Measurements from ENCODE around the gene ATOH8.
"Not testable (repeated sequence)": the region's sequence is repeated elsewhere in the genome, so short reads cannot be mapped to it uniquely, and the experiment has no call there.

Gene ATOH8

GRCh38 chr2:85709401-85709811 lies 44.4 kb upstream of the ATOH8 start:
- H3K9ac ChIP-seq (ENCODE audit: insufficient read length), result no peak overlapping the region
- DNase-seq (ENCODE audit: low read depth, low spot score), result no peak
- no peaks in the 10 kb centered on the region for H3K9me3 ChIP-seq (ENCODE audit: low read depth, low read length)
- H3K36me3 ChIP-seq (ENCODE audit: insufficient read depth, low read length), result no peaks in the 10 kb centered on the region
- TF ChIP-seq POLR2AphosphoS5 (IDR thresholded peaks at IDR 0.05; ENCODE audit: borderline replicate concordance, low read depth, low read length) (no peak), EZH2 (IDR thresholded peaks at IDR 0.05) (no peak), FOXP2 (optimal IDR thresholded peaks at IDR 0.05; ENCODE audit: control extremely low read depth, extremely low read length, insufficient read depth) (no peak)
- no peak overlapping the region for H3K4me3 ChIP-seq
- H3K27ac ChIP-seq, result no peak overlapping the region

GRCh38 chr2:85710687-85711577 lies 42.9 kb upstream of the ATOH8 start:
- Histone ChIP-seq H3K27ac (no peak overlapping the region), H3K9me3 (ENCODE audit: low read depth, low read length) (no peaks in the 10 kb centered on the region), H3K4me3 (no peak overlapping the region), H3K9ac (ENCODE audit: insufficient read length) (no peak overlapping the region), H3K36me3 (ENCODE audit: insufficient read depth, low read length) (no peaks in the 10 kb centered on the region)
- TF ChIP-seq FOXP2 (optimal IDR thresholded peaks at IDR 0.05; ENCODE audit: control extremely low read depth, extremely low read length, insufficient read depth) (no peak), EZH2 (IDR thresholded peaks at IDR 0.05) (no peak), POLR2AphosphoS5 (IDR thresholded peaks at IDR 0.05; ENCODE audit: borderline replicate concordance, low read depth, low read length) (no peak)
- no peak for DNase-seq (ENCODE audit: low read depth, low spot score)

GRCh38 chr2:85711578-85712060 lies 42.2 kb upstream of the ATOH8 start:
- Histone ChIP-seq H3K9ac (ENCODE audit: insufficient read length) (no peak overlapping the region), H3K27ac (no peak overlapping the region), H3K4me3 (no peak overlapping the region), H3K36me3 (ENCODE audit: insufficient read depth, low read length) (no peaks in the 10 kb centered on the region), H3K9me3 (ENCODE audit: low read depth, low read length) (no peaks in the 10 kb centered on the region)
- no peak for TF ChIP-seq FOXP2 (optimal IDR thresholded peaks at IDR 0.05; ENCODE audit: control extremely low read depth, extremely low read length, insufficient read depth)
- TF ChIP-seq POLR2AphosphoS5 (IDR thresholded peaks at IDR 0.05; ENCODE audit: borderline replicate concordance, low read depth, low read length), result no peak
- TF ChIP-seq EZH2 (IDR thresholded peaks at IDR 0.05), result no peak
- DNase-seq (ENCODE audit: low read depth, low spot score), result no peak

- TF ChIP-seq EZH2 (IDR thresholded peaks at IDR 0.05) (no peak), POLR2AphosphoS5 (IDR thresholded peaks at IDR 0.05; ENCODE audit: borderline replicate concordance, low read depth, low read length) (no peak), FOXP2 (optimal IDR thresholded peaks at IDR 0.05; ENCODE audit: control extremely low read depth, extremely low read length, insufficient read depth) (no peak)
- H3K36me3 ChIP-seq (ENCODE audit: insufficient read depth, low read length), result no peaks in the 10 kb centered on the region
- no peaks in the 10 kb centered on the region for H3K9me3 ChIP-seq (ENCODE audit: low read depth, low read length)
- no peak overlapping the region for H3K4me3 ChIP-seq
- DNase-seq (ENCODE audit: low read depth, low spot score), result no peak
- no peak overlapping the region for H3K9ac ChIP-seq (ENCODE audit: insufficient read length)
- H3K27ac ChIP-seq, result no peak overlapping the region
These were observed 41.5 kb upstream of the ATOH8 start for GRCh38 chr2:85712336-85712735.

GRCh38 chr2:85712849-85713612 lies 40.8 kb upstream of the ATOH8 start:
- no peak overlapping the region for H3K9ac ChIP-seq (ENCODE audit: insufficient read length)
- H3K4me3 ChIP-seq, result no peak overlapping the region
- TF ChIP-seq POLR2AphosphoS5 (IDR thresholded peaks at IDR 0.05; ENCODE audit: borderline replicate concordance, low read depth, low read length) (no peak), FOXP2 (optimal IDR thresholded peaks at IDR 0.05; ENCODE audit: control extremely low read depth, extremely low read length, insufficient read depth) (no peak), EZH2 (IDR thresholded peaks at IDR 0.05) (no peak)
- H3K36me3 ChIP-seq (ENCODE audit: insufficient read depth, low read length), result no peaks in the 10 kb centered on the region
- no peak for DNase-seq (ENCODE audit: low read depth, low spot score)
- no peaks in the 10 kb centered on the region for H3K9me3 ChIP-seq (ENCODE audit: low read depth, low read length)
- no peak overlapping the region for H3K27ac ChIP-seq

GRCh38 chr2:85713836-85714235 lies 40.0 kb upstream of the ATOH8 start:
- DNase-seq (ENCODE audit: low read depth, low spot score), result no peak
- no peaks in the 10 kb centered on the region for H3K9me3 ChIP-seq (ENCODE audit: low read depth, low read length)
- H3K4me3 ChIP-seq, result no peak overlapping the region
- TF ChIP-seq FOXP2 (optimal IDR thresholded peaks at IDR 0.05; ENCODE audit: control extremely low read depth, extremely low read length, insufficient read depth) (no peak), EZH2 (IDR thresholded peaks at IDR 0.05) (no peak), POLR2AphosphoS5 (IDR thresholded peaks at IDR 0.05; ENCODE audit: borderline replicate concordance, low read depth, low read length) (no peak)
- H3K36me3 ChIP-seq (ENCODE audit: insufficient read depth, low read length), result no peaks in the 10 kb centered on the region
- H3K27ac ChIP-seq, result no peak overlapping the region
- H3K9ac ChIP-seq (ENCODE audit: insufficient read length), result no peak overlapping the region

- not testable (repeated sequence) for H3K36me3 ChIP-seq (ENCODE audit: insufficient read depth, low read length); DNase-seq (ENCODE audit: low read depth, low spot score); H3K9ac ChIP-seq (ENCODE audit: insufficient read length); H3K9me3 ChIP-seq (ENCODE audit: low read depth, low read length); H3K4me3 ChIP-seq; H3K27ac ChIP-seq
These were observed 39.4 kb upstream of the ATOH8 start for GRCh38 chr2:85714421-85714820.

- TF ChIP-seq POLR2AphosphoS5 (IDR thresholded peaks at IDR 0.05; ENCODE audit: borderline replicate concordance, low read depth, low read length) (no peak), EZH2 (IDR thresholded peaks at IDR 0.05) (no peak), FOXP2 (optimal IDR thresholded peaks at IDR 0.05; ENCODE audit: control extremely low read depth, extremely low read length, insufficient read depth) (no peak)
- no peaks in the 10 kb centered on the region for H3K9me3 ChIP-seq (ENCODE audit: low read depth, low read length)
- no peak for DNase-seq (ENCODE audit: low read depth, low spot score)
These were observed 39.0 kb upstream of the ATOH8 start for GRCh38 chr2:85714841-85715240.

More at GRCh38 chr2:85714841-85715240, 39.0 kb upstream of the ATOH8 start:
- Histone ChIP-seq H3K9ac (ENCODE audit: insufficient read length) (no peak overlapping the region), H3K4me3 (no peak overlapping the region), H3K36me3 (ENCODE audit: insufficient read depth, low read length) (no peaks in the 10 kb centered on the region), H3K27ac (no peak overlapping the region)

All from SK-N-MC (cell line).